Germinal center (tissue), 1 donor: ENCODE data around the gene ATP2B2.

Source experiments
- DNase-seq: peaks from one replicate; pipeline ENCODE4 v3.0.0; 2012; ENCODE audit warnings: mixed read lengths, low spot score

ATP2B2 gene

DNA sequence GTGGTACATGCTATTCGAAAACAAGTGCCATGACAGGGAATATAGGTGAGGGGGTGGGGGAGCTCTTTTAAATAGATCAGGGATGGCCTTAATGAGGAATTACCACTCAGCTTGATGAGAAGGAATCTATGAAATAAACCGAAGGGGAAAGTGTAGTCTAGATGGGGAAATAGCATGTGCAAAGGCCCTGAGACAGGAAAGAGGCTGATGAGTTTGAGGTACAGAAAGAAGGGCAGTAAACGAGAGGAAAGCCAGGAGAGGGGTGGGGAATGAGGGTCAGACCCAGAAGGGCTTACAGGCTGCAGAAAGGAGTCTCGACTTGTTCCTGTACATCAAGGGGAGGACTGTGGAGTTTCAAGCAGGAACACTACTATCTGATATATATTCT is 12.2 kb downstream of the ATP2B2 start:
- no peak for DNase-seq

GRCh38 chr3:10492364-10493201 is 12.8 kb downstream of the ATP2B2 start:
- no peak for DNase-seq

DNA sequence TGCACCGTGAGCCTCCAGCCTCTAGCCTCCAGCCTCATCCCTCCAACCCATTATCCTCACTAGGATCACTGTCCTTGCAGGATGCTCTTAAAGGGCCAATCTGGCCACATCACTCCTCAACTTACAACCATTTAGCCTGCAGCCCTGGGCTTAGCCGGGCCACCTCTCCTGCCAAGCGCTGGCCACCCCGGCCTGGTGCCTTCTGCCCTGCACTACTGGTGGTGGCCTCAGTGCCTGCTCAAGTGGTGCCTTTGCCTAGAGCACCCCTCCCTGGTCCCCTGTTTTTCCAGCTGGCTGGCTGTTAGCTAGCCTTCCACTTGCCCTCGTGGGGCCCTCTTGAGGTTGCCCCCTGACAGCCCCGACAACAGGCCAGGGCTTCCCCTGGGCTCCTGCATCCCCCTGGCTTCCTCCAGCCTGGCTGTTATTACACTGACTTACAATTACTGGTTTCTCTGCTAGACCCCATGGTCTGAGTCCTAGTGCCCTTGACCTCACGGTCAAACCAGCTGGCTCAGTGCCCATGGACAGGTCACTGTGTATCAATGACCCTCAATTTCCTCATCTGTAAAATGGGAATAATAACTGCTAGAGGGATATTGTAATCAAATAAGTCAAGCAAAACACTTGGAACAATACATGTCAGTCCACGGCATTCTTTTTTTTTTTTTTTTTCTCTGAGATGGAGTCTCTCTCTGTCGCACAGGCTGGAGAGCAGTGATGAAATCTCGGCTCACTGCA is 15.5 kb downstream of the ATP2B2 start:
- DNase-seq: no peak

DNA sequence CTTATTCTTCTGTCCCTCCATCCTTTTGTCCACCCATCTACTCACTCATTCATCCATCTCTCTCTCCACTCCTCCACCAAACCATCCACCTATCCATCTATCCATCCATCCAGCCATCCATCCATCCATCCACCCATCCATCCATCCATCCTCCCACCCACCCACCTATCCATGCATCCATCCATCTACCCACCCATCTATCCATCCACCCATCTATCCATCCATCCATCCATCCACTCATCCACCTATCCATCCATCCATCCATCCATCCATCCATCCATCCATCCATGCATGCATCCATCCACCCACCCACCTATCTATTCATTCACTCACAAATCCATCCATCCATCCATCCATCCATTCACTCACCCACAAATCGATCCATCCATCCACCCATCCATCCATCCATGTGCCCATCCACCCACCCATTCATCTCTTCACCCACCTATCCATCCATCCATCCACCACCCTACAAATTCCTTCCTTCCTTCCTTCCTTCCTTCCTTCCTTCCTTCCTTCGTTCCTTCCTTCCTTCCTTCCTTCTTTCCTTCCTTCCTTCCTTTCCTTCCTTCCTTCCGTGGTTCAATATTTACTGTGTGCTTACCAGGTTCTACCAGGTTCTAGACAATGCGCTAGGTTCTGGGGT is 17.3 kb downstream of the ATP2B2 start:
- no peak for DNase-seq

DNA sequence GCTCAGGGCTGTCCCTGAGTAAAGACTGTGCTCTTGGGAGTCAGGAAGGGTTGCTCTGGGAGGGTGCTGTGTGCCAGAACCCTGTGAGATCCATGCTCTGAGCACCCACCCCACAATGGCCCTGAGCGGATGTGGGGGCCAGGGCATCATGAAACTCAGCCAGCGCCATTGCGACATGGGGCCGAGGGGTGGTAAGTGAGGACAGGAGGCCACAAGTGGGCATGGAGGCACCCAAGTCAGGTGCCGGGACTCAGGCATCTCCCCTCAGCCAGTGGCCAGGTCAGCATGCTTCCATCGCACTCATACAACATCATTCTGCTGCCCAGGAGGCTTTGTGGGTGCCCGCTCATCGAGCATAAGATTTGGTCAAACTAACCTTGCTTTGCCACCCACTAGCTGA is 19.6 kb downstream of the ATP2B2 start:
- DNase-seq: no peak

- no peak for DNase-seq
These were observed 20.0 kb downstream of the ATP2B2 start for GRCh38 chr3:10485380-10485779.

- no peak for DNase-seq
These were observed 20.7 kb downstream of the ATP2B2 start for GRCh38 chr3:10484709-10485108.

GRCh38 chr3:10483686-10484345 is 21.6 kb downstream of the ATP2B2 start:
- no peak for DNase-seq

GRCh38 chr3:10483364-10483675 is 22.1 kb downstream of the ATP2B2 start:
- no peak for DNase-seq

DNA sequence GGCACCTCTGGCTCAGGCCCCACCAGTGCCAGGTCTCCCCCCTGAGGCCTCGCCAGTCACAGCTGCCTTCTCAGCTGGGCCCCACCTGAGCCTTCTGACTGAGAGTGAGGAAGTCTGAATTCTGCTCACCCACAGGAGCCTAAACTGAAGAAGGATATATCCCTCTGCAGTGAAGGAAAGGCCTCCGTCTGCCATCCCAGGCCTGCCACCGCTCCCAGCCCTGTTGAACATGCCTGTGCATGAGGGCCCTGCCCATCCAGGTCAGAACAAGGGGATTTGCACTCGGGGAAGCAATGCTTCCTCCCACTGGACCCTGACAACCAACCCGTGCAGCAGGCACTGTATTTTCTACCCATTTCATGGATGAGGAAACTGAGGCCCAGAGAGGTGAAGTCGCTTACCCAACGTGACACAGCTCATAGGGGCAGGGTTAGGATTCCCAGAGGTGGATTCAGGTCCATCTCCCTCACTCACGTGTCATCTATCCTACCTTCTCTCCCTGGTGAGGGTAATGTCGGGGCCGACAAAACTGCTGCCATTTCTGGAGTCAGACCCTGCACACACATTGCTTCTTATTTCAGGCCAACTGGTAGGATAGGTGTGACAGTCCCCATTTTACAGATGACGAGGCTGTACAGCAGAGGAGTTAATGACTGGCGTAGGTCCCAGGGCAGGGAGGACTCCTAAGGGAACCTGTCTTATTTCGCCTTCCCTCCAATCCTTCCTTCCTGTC is 22.6 kb downstream of the ATP2B2 start:
- DNase-seq: no peak

DNA sequence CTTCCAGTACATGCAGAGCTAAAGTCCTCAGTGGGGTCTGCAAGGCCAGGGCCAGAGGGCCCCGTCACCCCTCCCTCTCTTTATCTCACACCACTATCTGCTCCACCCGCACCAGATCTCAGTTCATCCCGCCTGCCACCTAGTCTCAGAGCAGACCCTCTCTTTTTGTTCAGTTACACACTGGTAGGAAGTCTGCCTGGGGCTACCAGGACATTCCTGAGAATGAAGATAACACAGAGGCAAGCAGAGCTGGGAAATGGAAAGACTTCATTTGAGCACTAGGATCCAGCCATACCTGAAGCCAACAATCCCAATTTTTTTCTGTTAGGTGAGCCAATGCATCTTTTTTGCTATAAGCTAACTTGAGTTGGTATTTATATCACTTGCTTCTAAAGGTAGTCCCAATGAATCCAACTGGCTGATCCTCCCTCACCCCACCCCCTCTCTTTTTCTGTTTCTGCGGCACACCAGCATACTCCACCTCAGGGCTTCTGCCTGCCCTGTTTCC is 24.5 kb downstream of the ATP2B2 start:
- no peak for DNase-seq

DNA sequence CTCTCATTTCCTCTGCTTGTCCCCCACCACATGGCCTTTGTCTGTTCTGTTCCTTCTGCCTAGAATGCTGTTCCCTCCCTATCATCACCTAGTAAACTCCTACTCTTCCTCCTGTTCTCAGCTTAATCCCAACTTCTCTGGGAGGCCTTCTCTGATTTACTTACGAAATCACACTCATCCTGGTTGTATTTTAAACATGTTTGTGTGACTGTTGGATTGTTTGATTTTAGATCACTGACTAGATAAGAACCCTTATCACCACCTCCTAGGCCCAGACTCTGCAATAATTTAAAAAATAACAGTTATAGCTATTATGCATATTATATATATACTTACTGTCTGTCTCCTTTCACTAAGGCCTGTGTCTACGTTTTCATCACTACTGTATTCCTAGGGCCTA is 26.1 kb downstream of the ATP2B2 start:
- DNase-seq: no peak

GRCh38 chr3:10475983-10476382 is 29.4 kb downstream of the ATP2B2 start:
- no peak for DNase-seq

DNA sequence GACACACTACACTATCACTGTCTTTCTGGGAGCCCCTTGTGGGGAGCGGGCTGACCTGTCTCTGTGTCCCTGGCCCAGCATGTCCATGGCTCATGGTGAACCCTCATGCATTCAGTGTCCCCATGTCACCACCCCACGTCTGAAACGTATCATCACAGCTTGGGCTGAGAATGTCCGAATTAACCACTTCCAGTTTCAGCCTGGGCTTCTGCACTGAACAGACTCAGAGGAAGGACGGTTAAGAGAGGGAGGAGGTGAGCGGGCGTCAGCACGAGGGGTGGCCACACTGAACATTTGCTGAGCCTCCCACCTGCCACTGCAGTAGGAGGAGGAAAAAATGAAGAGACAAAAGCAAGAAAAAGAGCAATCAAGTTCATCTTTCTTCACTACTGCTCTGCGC is 30.5 kb downstream of the ATP2B2 start:
- no peak for DNase-seq

DNA sequence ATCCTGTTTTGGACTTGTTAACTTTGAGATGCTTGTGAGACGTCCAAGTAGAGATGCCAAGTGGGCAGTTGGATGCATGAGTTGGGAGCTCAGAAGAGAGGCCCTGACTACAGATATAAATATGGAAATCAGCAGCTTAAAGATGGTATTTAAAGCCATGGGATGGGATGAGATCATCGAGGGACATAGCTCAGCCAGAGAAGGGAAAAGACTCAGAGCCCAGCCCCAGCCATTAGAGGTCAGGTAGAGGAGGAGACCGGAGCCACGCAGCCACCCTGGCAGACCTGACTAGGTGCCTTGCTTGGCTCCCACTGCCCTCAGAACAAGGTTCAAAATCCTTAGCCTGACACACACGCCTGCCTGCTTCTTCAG is 31.1 kb downstream of the ATP2B2 start:
- DNase-seq: no peak

DNA sequence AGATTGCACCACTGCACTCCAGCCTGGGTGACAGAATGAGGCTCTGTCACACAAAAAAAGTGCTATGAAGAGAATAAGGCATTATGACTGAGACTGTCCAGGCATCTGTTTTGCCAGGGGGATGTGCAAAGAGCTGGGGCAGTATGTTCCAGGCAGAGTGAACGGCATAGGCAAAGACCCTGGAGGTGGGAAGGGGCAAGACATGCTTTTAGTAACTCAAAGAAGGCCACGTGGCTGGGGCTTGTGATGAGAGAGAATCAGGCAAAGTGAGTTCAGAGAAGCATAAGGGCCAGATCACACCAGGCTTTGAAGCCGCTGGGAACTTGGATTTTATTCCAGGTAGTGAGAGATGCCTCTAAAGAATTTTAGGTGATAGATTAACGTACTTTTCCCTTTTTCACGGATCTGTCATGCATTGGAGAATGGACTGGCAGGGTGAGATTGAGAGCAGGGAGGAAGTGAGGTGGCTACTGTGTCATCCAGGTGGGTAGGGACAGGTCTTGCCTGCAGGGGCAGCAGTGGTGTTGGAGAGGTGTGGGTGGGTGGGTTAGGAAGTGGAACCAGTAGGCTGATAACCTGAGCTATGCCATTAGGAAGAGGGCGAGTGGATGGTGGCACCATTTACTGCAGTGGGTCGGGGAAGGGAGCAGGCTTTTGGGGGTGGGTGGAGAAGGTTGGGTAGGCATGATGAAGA is 31.7 kb downstream of the ATP2B2 start:
- DNase-seq: no peak

- no peak for DNase-seq
These were observed 32.4 kb downstream of the ATP2B2 start for GRCh38 chr3:10472877-10473440.

- no peak for DNase-seq
These were observed 34.2 kb downstream of the ATP2B2 start for GRCh38 chr3:10471054-10471688.

GRCh38 chr3:10470120-10471053 is 35.0 kb downstream of the ATP2B2 start:
- DNase-seq: no peak
